NCI-H226 (cell line): ENCODE measurements around the gene MST1.
A peak's percentile ranks its signal among the peaks of the same experiment; 100 is the strongest.

ENCODE experiments used
- DNase-seq: peaks from one replicate; pipeline ENCODE4 v3.0.0-alpha.2; 2015

Gene MST1

GRCh38 chr3:49689046-49689907 is at the start of gene MST1, which contains the start of gene RNF123:
MST1 (minus strand) TSS chr3:49689474; CDS start chr3:49688691, 783 bp downstream.
RNF123 (plus strand) TSS chr3:49689557; CDS start chr3:49691166, 1,609 bp downstream.
- peak; percentile 86 for DNase-seq

- no peak for DNase-seq
Measured at GRCh38 chr3:49738067-49738713, 48.9 kb upstream of the MST1 start.

GRCh38 chr3:49734752-49735151 is 45.5 kb upstream of the MST1 start:
- DNase-seq: no peak

GRCh38 chr3:49733551-49733950 is 44.3 kb upstream of the MST1 start:
- no peak for DNase-seq

- DNase-seq: no peak
Measured at GRCh38 chr3:49732597-49732996, 43.3 kb upstream of the MST1 start.

- no peak for DNase-seq
Measured at GRCh38 chr3:49729966-49730609, 40.8 kb upstream of the MST1 start.

- no peak for DNase-seq
Measured at GRCh38 chr3:49727924-49728361, 38.7 kb upstream of the MST1 start.

- no peak for DNase-seq
Measured at GRCh38 chr3:49727154-49727923, 38.1 kb upstream of the MST1 start.

GRCh38 chr3:49725906-49726681 is 36.8 kb upstream of the MST1 start:
- DNase-seq: no peak

GRCh38 chr3:49724586-49724985 is 35.3 kb upstream of the MST1 start:
- no peak for DNase-seq

- peak; percentile 98 for DNase-seq
Measured at GRCh38 chr3:49723628-49724551, 34.6 kb upstream of the MST1 start, which contains the start of gene GMPPB. GMPPB (minus strand) TSS chr3:49723951; CDS start chr3:49723726, 225 bp downstream.

- no peak for DNase-seq
Measured at GRCh38 chr3:49723296-49723627, 34.0 kb upstream of the MST1 start.

- DNase-seq: no peak
Measured at GRCh38 chr3:49722896-49723295, 33.6 kb upstream of the MST1 start.

GRCh38 chr3:49721896-49722781 is 32.9 kb upstream of the MST1 start:
- no peak for DNase-seq

GRCh38 chr3:49721596-49721895 is 32.3 kb upstream of the MST1 start:
- DNase-seq: no peak

- DNase-seq: no peak
Measured at GRCh38 chr3:49720855-49721595, 31.8 kb upstream of the MST1 start.

GRCh38 chr3:49719214-49719884 is 30.1 kb upstream of the MST1 start, which contains the start of gene AMIGO3:
AMIGO3 (minus strand) TSS chr3:49719684; CDS start chr3:49719465, 219 bp downstream.
- DNase-seq: peak; percentile 90

GRCh38 chr3:49718858-49719213 is 29.6 kb upstream of the MST1 start:
- DNase-seq: no peak
